ENCODE results near the gene PADI4. TPM values are rescaled to one million over a fixed set of nuclear protein-coding genes. Genes with fewer than 3 reads are reported as not detected.

Gene PADI4
- total and polyA plus RNA-seq, 2 donors (not counting 1 experiment from before 2014, with no cell fraction given) = not detected

- no peak for TF ChIP-seq EZH2 (IDR thresholded peaks at IDR 0.05; ENCODE audit: low read length, missing control alignments)
- TF ChIP-seq, protein P1, sequence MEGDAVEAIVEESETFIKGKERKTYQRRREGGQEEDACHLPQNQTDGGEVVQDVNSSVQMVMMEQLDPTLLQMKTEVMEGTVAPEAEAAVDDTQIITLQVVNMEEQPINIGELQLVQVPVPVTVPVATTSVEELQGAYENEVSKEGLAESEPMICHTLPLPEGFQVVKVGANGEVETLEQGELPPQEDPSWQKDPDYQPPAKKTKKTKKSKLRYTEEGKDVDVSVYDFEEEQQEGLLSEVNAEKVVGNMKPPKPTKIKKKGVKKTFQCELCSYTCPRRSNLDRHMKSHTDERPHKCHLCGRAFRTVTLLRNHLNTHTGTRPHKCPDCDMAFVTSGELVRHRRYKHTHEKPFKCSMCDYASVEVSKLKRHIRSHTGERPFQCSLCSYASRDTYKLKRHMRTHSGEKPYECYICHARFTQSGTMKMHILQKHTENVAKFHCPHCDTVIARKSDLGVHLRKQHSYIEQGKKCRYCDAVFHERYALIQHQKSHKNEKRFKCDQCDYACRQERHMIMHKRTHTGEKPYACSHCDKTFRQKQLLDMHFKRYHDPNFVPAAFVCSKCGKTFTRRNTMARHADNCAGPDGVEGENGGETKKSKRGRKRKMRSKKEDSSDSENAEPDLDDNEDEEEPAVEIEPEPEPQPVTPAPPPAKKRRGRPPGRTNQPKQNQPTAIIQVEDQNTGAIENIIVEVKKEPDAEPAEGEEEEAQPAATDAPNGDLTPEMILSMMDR (conservative IDR thresholded peaks at IDR 0.05 in 1 of 2, IDR thresholded peaks at IDR 0.05 in 1 of 2; ENCODE audit: low read depth in 1 of 2, low read length in 2 of 2) = no peak
- no peak for DNase-seq (ENCODE audit: low read depth in 2 of 2)
Measured at GRCh38 chr1:17307329-17307728, 668 bp upstream of the PADI4 start.

DNA sequence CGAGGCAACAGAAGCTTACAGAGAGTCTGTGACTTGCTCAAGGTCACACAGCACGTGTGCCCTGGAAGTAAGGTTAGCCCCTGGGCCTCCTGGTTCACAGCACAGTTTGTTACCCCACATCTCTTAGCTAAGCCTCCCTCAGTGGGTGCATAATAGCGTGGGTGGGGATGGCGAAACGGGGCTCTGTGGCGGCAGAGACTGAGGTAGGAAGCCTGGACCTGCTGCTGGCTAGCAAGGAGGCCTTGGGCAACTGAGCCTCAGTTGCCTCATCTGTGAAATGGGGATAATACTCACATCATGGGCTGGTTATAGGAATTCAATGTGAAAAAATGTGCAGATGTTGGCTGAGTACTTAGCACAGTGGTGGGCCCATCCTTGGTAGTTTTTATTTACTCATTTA lies 596 bp downstream of the PADI4 start:
- H3K79me2 ChIP-seq (ENCODE audit: control insufficient read depth, insufficient read depth, low read length) = no peaks in the 10 kb centered on the region

More at GRCh38 chr1:17307329-17307728, 668 bp upstream of the PADI4 start:
- Histone ChIP-seq H3K9ac (ENCODE audit: insufficient read depth, low read length) (no peak overlapping the region), H3K9me3 (ENCODE audit: control insufficient read depth, insufficient read depth, low read depth, low read length) (no peaks in the 10 kb centered on the region), H4K20me1 (ENCODE audit: control insufficient read depth, extremely low read depth, insufficient read depth, low read length) (no peaks in the 10 kb centered on the region), H3K36me3 (ENCODE audit: control insufficient read depth, insufficient read depth, low read length) (no peaks in the 10 kb centered on the region), H3K4me3 (replicated peaks in 1 of 4; ENCODE audit: control extremely low read depth in 1 of 4, insufficient read depth in 1 of 4, low read depth in 3 of 4, low read length in 4 of 4) (no peak overlapping the region), H3K27me3 (ENCODE audit: control insufficient read depth, insufficient read depth, low read length) (no peaks in the 10 kb centered on the region), H3K4me2 (ENCODE audit: extremely low read depth, insufficient read depth, low read length) (no peak overlapping the region), H2AFZ (ENCODE audit: low read length) (no peak overlapping the region), H3K79me2 (ENCODE audit: control insufficient read depth, insufficient read depth, low read length) (no peaks in the 10 kb centered on the region), H3K4me1 (ENCODE audit: control insufficient read depth, extremely low read depth, insufficient read depth, low read length) (no peaks in the 10 kb centered on the region), H3K27ac (ENCODE audit: insufficient read depth, low read length) (no peak overlapping the region)

DNA sequence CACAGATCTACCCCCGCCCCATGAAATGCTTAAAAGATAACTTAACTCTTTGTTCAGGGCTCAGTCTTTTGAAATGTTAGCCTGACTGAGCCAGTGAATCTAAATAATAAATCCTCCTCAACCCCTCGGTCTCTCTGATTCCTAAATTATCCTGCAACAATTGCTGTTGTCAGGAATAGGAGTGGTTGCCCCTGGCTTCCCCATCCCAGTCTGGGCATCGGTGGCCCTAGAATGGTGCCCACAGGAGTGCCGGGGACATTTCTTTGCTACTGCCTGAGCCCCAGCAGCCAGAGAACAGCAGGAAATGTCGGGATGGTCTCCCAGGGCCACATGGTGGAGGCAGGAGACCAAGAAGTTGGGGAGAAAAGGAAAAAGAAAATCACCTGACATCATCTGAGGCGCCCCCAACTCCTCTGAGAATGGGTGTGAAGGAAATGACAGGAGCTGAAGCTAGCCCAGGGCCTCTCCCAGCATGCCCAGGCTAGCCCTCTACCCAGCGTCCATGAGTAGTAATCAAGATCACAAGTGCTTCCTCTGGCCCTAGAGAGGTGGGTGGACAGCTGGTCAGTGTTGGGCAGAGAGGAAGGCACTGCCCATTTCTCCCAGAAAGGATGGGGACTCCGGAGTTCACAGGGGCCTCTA lies 1.6 kb downstream of the PADI4 start:
- DNase-seq (ENCODE audit: low read depth in 2 of 2) = no peak
- H3K4me2 ChIP-seq (ENCODE audit: extremely low read depth, insufficient read depth, low read length) = no peak overlapping the region

More for the DNA sequence above, 596 bp downstream of the PADI4 start:
- Histone ChIP-seq H3K27ac (ENCODE audit: insufficient read depth, low read length) (no peak overlapping the region), H3K27me3 (ENCODE audit: control insufficient read depth, insufficient read depth, low read length) (no peaks in the 10 kb centered on the region), H3K4me3 (replicated peaks in 1 of 4; ENCODE audit: control extremely low read depth in 1 of 4, insufficient read depth in 1 of 4, low read depth in 3 of 4, low read length in 4 of 4) (no peak overlapping the region), H3K9me3 (ENCODE audit: control insufficient read depth, insufficient read depth, low read depth, low read length) (no peaks in the 10 kb centered on the region), H2AFZ (ENCODE audit: low read length) (no peak overlapping the region), H4K20me1 (ENCODE audit: control insufficient read depth, extremely low read depth, insufficient read depth, low read length) (no peaks in the 10 kb centered on the region), H3K36me3 (ENCODE audit: control insufficient read depth, insufficient read depth, low read length) (no peaks in the 10 kb centered on the region), H3K4me2 (ENCODE audit: extremely low read depth, insufficient read depth, low read length) (no peak overlapping the region), H3K4me1 (ENCODE audit: control insufficient read depth, extremely low read depth, insufficient read depth, low read length) (no peaks in the 10 kb centered on the region), H3K9ac (ENCODE audit: insufficient read depth, low read length) (no peak overlapping the region)
- TF ChIP-seq, protein P1 (conservative IDR thresholded peaks at IDR 0.05 in 1 of 2, IDR thresholded peaks at IDR 0.05 in 1 of 2; ENCODE audit: low read depth in 1 of 2, low read length in 2 of 2) = no peak
- no peak for DNase-seq (ENCODE audit: low read depth in 2 of 2)

More for the DNA sequence above, 1.6 kb downstream of the PADI4 start:
- Histone ChIP-seq H3K4me1 (ENCODE audit: control insufficient read depth, extremely low read depth, insufficient read depth, low read length) (no peaks in the 10 kb centered on the region), H3K36me3 (ENCODE audit: control insufficient read depth, insufficient read depth, low read length) (no peaks in the 10 kb centered on the region), H3K4me3 (replicated peaks in 1 of 4; ENCODE audit: control extremely low read depth in 1 of 4, insufficient read depth in 1 of 4, low read depth in 3 of 4, low read length in 4 of 4) (no peak overlapping the region), H3K27ac (ENCODE audit: insufficient read depth, low read length) (no peak overlapping the region), H4K20me1 (ENCODE audit: control insufficient read depth, extremely low read depth, insufficient read depth, low read length) (no peaks in the 10 kb centered on the region), H3K9ac (ENCODE audit: insufficient read depth, low read length) (no peak overlapping the region), H3K79me2 (ENCODE audit: control insufficient read depth, insufficient read depth, low read length) (no peaks in the 10 kb centered on the region), H3K27me3 (ENCODE audit: control insufficient read depth, insufficient read depth, low read length) (no peaks in the 10 kb centered on the region), H2AFZ (ENCODE audit: low read length) (no peak overlapping the region), H3K9me3 (ENCODE audit: control insufficient read depth, insufficient read depth, low read depth, low read length) (no peaks in the 10 kb centered on the region)
- no peak for TF ChIP-seq EZH2 (IDR thresholded peaks at IDR 0.05; ENCODE audit: low read length, missing control alignments)
- TF ChIP-seq, protein P1 (conservative IDR thresholded peaks at IDR 0.05 in 1 of 2, IDR thresholded peaks at IDR 0.05 in 1 of 2; ENCODE audit: low read depth in 1 of 2, low read length in 2 of 2) = no peak

Measured in fibroblast of lung (primary cell).